ENCODE measurements around the gene CPLX3. TPM values are rescaled to one million over a fixed set of nuclear protein-coding genes. Genes with fewer than 3 reads are reported as not detected.

The CPLX3 gene, protein sequence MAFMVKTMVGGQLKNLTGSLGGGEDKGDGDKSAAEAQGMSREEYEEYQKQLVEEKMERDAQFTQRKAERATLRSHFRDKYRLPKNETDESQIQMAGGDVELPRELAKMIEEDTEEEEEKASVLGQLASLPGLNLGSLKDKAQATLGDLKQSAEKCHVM
- 0.21 and 0.29 TPM in 2 replicates for total RNA-seq (2022)
- Bru-seq, nascent RNA = not detected
- not detected for BruChase-seq, experiment 1, labeled RNA remaining after a 6-hour chase
- BruChase-seq, experiment 2, labeled RNA remaining after a 2-hour chase = not detected
- long read RNA-seq = 0 reads

DNA sequence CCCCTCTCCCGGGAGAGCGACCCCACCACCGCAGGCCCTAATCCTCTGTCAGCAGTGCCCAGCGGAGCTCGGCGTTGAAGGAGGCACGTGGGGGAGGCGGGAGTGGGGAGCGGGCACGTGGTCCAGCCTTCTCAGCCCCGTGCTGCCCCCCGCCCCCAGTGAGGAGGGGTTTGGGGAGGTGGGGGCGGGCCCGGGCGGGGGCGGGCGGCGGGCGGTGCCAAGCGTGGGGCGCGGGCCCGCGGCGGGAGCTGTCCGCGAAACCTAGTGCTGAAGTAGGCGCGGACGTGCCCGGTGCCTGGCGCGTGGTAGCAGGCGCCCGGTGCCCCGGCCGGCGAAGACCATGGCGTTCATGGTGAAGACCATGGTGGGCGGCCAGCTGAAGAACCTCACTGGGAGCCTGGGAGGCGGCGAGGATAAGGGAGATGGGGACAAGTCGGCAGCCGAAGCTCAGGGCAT, at the start of gene CPLX3:
CPLX3 (plus strand) TSS at position 264 of the 456 bp plus-strand sequence; CDS start at position 341, 77 bp downstream.
- peak; percentile 50 for DNase-seq
- peaks cover 83% of the 10 kb centered on the region for H3K27me3 Mint-ChIP-seq (ENCODE audit: unreplicated experiment)
- CTCF ChIA-PET = interaction anchor here (0.8 kb wide), 1 partner anchor 27 kb away, joined by 3 read pairs; no protein-coding TSS in a partner anchor
- no TSS peak for BruUV-seq (replicated peaks)
- H3K4me3 Mint-ChIP-seq (ENCODE audit: low read depth, unreplicated experiment) = no peak within 1 kb of the TSS
- H3K36me3 Mint-ChIP-seq (ENCODE audit: insufficient read depth, unreplicated experiment) = no peaks in the 10 kb centered on the region
- H3K9me3 Mint-ChIP-seq (ENCODE audit: low read depth, unreplicated experiment) = no peaks in the 10 kb centered on the region
- TF ChIP-seq, protein P1, sequence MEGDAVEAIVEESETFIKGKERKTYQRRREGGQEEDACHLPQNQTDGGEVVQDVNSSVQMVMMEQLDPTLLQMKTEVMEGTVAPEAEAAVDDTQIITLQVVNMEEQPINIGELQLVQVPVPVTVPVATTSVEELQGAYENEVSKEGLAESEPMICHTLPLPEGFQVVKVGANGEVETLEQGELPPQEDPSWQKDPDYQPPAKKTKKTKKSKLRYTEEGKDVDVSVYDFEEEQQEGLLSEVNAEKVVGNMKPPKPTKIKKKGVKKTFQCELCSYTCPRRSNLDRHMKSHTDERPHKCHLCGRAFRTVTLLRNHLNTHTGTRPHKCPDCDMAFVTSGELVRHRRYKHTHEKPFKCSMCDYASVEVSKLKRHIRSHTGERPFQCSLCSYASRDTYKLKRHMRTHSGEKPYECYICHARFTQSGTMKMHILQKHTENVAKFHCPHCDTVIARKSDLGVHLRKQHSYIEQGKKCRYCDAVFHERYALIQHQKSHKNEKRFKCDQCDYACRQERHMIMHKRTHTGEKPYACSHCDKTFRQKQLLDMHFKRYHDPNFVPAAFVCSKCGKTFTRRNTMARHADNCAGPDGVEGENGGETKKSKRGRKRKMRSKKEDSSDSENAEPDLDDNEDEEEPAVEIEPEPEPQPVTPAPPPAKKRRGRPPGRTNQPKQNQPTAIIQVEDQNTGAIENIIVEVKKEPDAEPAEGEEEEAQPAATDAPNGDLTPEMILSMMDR (IDR thresholded peaks at IDR 0.05; ENCODE audit: unreplicated experiment) = no peak
- H3K27ac Mint-ChIP-seq (ENCODE audit: unreplicated experiment) = no peak within 1 kb of the TSS
- H3K4me1 Mint-ChIP-seq (ENCODE audit: low read depth, unreplicated experiment) = no peaks in the 10 kb centered on the region
- intact Hi-C loops (cut with micrococcal nuclease; ENCODE audit: unreplicated experiment) = no loop called here

DNA sequence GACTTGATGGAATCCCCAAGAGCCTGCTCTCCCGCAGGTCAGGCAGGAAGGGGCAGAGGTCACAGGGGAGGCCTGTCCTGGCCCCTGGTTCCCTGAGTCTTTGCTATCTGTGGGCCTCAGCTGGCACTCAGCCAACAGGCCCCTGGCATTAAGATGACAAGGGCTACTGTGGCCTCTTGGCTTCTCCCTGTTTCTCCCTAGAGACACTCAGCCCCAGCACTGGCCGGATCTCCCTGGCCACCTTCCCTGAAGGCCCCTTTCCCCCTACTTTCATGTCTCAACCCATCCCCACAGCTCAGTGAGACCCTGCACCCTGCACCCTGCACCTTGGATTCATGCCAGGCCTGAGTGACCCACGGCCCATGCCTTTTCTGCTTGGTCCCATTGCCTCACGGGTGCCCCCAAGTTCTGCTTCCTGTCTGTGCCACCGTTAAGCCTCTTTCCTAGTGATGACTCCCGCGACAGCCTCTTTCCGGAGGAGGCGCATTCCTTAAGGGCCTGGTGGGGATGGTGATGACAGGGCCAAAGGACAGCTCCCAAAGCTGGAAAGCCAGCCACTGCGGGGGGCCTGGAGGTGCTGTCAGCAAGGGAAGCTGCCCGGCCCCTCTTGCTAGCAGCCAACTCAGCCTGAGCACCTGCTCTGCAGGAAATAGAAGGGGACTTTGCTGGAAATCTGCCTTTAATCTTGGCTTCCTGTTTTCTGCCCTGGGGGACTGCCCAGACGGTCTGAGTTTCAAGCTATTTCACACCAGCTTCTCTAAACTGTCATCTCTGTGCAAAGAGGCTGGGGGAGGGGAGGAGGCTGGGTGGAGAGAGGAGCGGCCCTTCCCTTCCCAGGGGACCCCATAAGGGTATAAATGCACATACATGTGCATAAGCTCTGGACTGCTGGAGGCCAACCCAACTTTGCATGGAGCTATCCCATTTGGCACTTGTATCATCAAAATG, 49.3 kb upstream of the CPLX3 start:
- Mint-ChIP-seq H3K27ac (ENCODE audit: unreplicated experiment) (no peak overlapping the region), H3K36me3 (ENCODE audit: insufficient read depth, unreplicated experiment) (peaks cover under 1% of the 10 kb centered on the region), H3K4me1 (ENCODE audit: low read depth, unreplicated experiment) (peaks cover 13% of the 10 kb centered on the region), H3K9me3 (ENCODE audit: low read depth, unreplicated experiment) (no peaks in the 10 kb centered on the region), H3K27me3 (ENCODE audit: unreplicated experiment) (peaks cover 14% of the 10 kb centered on the region), H3K4me3 (ENCODE audit: low read depth, unreplicated experiment) (no peak overlapping the region)
- intact Hi-C loops (cut with micrococcal nuclease; ENCODE audit: unreplicated experiment) = no loop called here
- DNase-seq = no peak
- CTCF ChIA-PET = interaction anchor here (0.7 to 3.6 kb wide), 5 partner anchors 7 to 173 kb away, joined by 3 to 16 read pairs (median 4); no protein-coding TSS in a partner anchor
- BruUV-seq (replicated peaks) = no TSS peak
- TF ChIP-seq, protein P1 (IDR thresholded peaks at IDR 0.05; ENCODE audit: unreplicated experiment) = no peak

DNA sequence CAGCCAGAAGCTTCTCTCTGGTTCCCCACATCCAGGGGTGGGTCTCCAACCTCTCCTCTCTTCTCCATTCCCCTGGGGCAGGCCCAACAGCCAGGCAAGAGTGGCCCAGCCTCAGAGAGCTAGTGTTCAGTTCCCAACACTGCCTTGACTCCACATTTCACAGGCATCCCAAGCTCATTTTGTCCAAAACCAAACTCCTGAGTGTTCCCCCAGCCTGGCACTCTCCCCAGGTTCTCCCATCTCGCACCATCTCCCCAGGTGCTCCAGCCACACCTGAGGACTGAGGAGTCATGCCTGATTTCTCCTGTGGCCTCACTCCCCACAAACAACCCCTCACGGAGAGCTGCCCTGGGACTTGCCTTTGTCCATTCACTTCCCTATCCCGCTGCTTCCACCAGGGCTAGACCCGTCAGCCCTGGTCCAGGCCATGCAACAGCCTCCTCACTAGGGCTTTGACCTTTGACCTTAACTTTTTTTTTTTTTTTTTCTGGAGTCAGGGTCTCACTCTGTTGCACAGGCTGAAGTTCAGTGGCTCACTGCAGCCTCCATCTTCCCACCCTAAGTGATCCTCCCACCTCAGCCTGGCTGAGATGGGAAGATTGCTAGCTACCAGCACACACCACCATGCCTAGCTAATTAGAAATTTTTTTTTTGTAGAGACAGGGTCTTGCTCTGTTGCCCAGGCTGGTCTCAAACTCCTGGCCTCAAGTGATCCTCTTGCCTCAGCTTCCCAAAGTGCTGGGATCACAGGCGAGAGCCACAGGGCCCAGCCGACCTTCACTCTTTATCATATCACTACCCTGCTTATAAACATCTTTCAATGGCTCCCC, 48.4 kb upstream of the CPLX3 start:
- TF ChIP-seq, protein P1 (IDR thresholded peaks at IDR 0.05; ENCODE audit: unreplicated experiment) = no peak
- no peaks in the 10 kb centered on the region for H3K9me3 Mint-ChIP-seq (ENCODE audit: low read depth, unreplicated experiment)
- H3K27ac Mint-ChIP-seq (ENCODE audit: unreplicated experiment) = no peak overlapping the region
- H3K4me3 Mint-ChIP-seq (ENCODE audit: low read depth, unreplicated experiment) = no peak overlapping the region
- no peak for DNase-seq
- H3K36me3 Mint-ChIP-seq (ENCODE audit: insufficient read depth, unreplicated experiment) = peaks cover 9% of the 10 kb centered on the region
- CTCF ChIA-PET = interaction anchor here (0.7 to 3.6 kb wide), 4 partner anchors 8 to 174 kb away, joined by 3 to 16 read pairs (median 4); no protein-coding TSS in a partner anchor
- peaks cover 14% of the 10 kb centered on the region for H3K27me3 Mint-ChIP-seq (ENCODE audit: unreplicated experiment)
- intact Hi-C loops (cut with micrococcal nuclease; ENCODE audit: unreplicated experiment) = no loop called here
- peaks cover 13% of the 10 kb centered on the region for H3K4me1 Mint-ChIP-seq (ENCODE audit: low read depth, unreplicated experiment)
- BruUV-seq (replicated peaks) = no TSS peak

DNA sequence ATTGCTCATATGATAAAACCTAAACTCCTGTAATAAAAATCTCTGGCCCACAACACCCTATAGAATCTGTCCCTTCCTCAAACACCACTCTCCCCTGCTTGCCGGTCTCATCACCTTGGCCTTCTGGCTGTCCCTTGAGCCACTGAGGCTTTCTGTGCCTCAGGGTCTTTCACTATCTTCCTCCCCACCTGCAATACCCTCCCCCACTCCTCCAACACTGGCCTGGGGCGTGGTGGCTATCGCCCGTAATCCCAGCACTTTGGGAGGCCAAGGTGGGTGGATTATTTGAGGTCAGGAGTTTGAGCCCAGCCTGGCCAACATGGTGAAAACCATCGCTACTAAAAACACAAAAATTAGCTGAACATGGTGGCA, 47.8 kb upstream of the CPLX3 start:
- TF ChIP-seq, protein P1 (IDR thresholded peaks at IDR 0.05; ENCODE audit: unreplicated experiment) = no peak
- H3K4me3 Mint-ChIP-seq (ENCODE audit: low read depth, unreplicated experiment) = no peak overlapping the region
- DNase-seq = no peak
- BruUV-seq (replicated peaks) = no TSS peak
- H3K36me3 Mint-ChIP-seq (ENCODE audit: insufficient read depth, unreplicated experiment) = peaks cover 15% of the 10 kb centered on the region
- intact Hi-C loops (cut with micrococcal nuclease; ENCODE audit: unreplicated experiment) = no loop called here
- H3K27ac Mint-ChIP-seq (ENCODE audit: unreplicated experiment) = no peak overlapping the region
- peaks cover 14% of the 10 kb centered on the region for H3K27me3 Mint-ChIP-seq (ENCODE audit: unreplicated experiment)
- peaks cover 18% of the 10 kb centered on the region for H3K4me1 Mint-ChIP-seq (ENCODE audit: low read depth, unreplicated experiment)
- CTCF ChIA-PET = interaction anchor here (0.5 to 3.6 kb wide), 2 partner anchors 9 to 404 kb away, joined by 3 to 16 read pairs; no protein-coding TSS in a partner anchor
- H3K9me3 Mint-ChIP-seq (ENCODE audit: low read depth, unreplicated experiment) = no peaks in the 10 kb centered on the region

Data from Calu3 (cell line).